Cardiac fibroblast (primary cell): ENCODE data around the gene BBS9.

ENCODE experiments used
- DNase-seq, 2 donors: peaks; one replicate each; pipeline versions ENCODE4 v3.0.0 to v3.0.0-alpha.2; 2010; ENCODE audit warnings: low read depth in 2 of 2
- H3K4me3 ChIP-seq, 2 donors: replicated peaks in 1 of 2; 1 replicate in 1 of 2; 2 replicates in 1 of 2; pipeline ENCODE4 v1.5.1; 2011; ENCODE audit warnings: low read depth in 2 of 2, low read length in 2 of 2, mild to moderate bottlenecking in 2 of 2, moderate library complexity in 1 of 2
- TF ChIP-seq, protein P1 (sequence below): IDR thresholded peaks from one replicate; pipeline ENCODE4 v1.5.1; 2011; ENCODE audit warnings: low read depth, mild to moderate bottlenecking, low read length, inconsistent platforms

Gene BBS9

GRCh38 chr7:33448035-33448434, 318.7 kb downstream of the BBS9 start:
- TF ChIP-seq, protein P1, sequence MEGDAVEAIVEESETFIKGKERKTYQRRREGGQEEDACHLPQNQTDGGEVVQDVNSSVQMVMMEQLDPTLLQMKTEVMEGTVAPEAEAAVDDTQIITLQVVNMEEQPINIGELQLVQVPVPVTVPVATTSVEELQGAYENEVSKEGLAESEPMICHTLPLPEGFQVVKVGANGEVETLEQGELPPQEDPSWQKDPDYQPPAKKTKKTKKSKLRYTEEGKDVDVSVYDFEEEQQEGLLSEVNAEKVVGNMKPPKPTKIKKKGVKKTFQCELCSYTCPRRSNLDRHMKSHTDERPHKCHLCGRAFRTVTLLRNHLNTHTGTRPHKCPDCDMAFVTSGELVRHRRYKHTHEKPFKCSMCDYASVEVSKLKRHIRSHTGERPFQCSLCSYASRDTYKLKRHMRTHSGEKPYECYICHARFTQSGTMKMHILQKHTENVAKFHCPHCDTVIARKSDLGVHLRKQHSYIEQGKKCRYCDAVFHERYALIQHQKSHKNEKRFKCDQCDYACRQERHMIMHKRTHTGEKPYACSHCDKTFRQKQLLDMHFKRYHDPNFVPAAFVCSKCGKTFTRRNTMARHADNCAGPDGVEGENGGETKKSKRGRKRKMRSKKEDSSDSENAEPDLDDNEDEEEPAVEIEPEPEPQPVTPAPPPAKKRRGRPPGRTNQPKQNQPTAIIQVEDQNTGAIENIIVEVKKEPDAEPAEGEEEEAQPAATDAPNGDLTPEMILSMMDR: no peak
- H3K4me3 ChIP-seq: no peak overlapping the region
- peak in 1 of 2 donors; percentile 55 for DNase-seq

DNA sequence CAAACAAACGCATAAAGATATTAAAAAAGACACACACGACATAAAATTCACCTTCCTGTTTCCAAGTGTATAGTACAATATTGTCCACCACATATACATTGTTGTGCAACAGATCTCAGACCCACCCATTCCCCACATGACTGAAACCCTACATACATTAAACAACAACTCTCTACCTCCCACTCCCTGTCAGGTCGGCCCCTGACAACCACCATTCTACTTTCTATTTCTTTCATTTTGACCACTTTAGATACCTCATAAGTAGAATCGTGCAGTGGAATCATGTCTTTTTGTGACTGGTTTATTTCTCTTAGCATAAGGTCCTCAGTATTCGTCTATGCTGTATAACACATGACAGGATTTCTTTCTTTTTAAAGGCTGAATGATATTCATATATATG, 320.5 kb downstream of the BBS9 start:
- H3K4me3 ChIP-seq: no peak overlapping the region
- DNase-seq: no peak
- TF ChIP-seq, protein P1: no peak

GRCh38 chr7:33452805-33453502, 323.6 kb downstream of the BBS9 start:
- DNase-seq: peak; percentile 29 to 50
- no peak overlapping the region for H3K4me3 ChIP-seq
- TF ChIP-seq, protein P1: no peak

DNA sequence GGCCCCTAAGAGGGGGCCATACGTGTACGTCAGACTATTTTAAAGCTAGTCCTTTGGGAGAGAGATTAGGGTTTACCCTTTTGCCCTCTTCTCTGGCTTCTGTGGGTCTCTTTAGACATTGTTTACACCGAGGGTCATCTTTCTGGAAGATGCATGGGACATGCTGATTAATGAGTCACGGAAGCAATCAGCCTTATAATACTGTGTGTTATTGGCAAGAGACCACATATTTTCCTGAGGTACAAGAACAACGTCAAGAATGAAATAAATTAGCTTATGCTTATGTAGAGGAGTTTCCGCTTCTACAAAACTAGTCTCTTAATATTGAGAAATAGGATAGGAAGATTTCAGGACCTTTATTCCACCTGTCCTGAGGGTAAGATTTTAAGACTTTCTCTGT, 327.7 kb downstream of the BBS9 start:
- TF ChIP-seq, protein P1: no peak

GRCh38 chr7:33458581-33458980, 329.2 kb downstream of the BBS9 start:
- TF ChIP-seq, protein P1: no peak
- no peak overlapping the region for H3K4me3 ChIP-seq
- no peak for DNase-seq

More for the DNA sequence above, 327.7 kb downstream of the BBS9 start:
- H3K4me3 ChIP-seq: no peak overlapping the region
- DNase-seq: no peak

DNA sequence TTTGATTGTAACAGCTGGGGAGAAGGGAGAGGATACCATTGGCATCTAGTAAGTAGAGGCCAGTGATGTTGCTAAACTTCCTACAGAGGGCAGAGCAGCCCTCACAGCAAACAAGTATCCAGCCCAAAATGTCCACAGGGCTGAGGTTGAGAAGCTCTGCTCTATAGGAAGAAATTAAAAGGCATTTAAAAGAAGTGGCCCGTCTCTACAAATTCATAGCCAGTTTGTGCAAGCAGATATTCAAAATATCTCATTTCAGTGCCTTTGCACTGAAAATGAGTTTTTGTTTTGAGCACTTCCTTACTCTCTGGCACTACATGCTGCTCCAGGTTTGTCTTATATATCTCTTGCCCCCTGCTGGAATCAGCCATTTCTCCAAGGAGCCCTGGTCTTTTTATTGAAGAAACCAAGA, 330.0 kb downstream of the BBS9 start:
- DNase-seq: peak; percentile 70 to 82
- no peak overlapping the region for H3K4me3 ChIP-seq
- TF ChIP-seq, protein P1: peak; percentile 61

GRCh38 chr7:33463131-33463530, 333.8 kb downstream of the BBS9 start:
- DNase-seq: no peak
- TF ChIP-seq, protein P1: no peak
- H3K4me3 ChIP-seq: no peak overlapping the region
